HepG2 (cell line): ENCODE data around the gene COL9A1. TPM values are rescaled to one million over a fixed set of nuclear protein-coding genes. Genes with fewer than 3 reads are reported as not detected.

ENCODE experiments used
- KDM4B ChIP-seq: sonication (generic); formaldehyde crosslinking; IDR thresholded peaks from 2 replicates; pipeline ENCODE4 v1.4.0; 2020; ENCODE audit warnings: missing genetic modification reagents
- MED13 ChIP-seq: sonication (generic); formaldehyde crosslinking; IDR thresholded peaks from 2 replicates; pipeline ENCODE4 v1.5.0; 2020; ENCODE audit warnings: missing genetic modification reagents
- MTERF4 ChIP-seq: sonication (generic); formaldehyde crosslinking; IDR thresholded peaks from 2 replicates; pipeline ENCODE4 v1.8.0; 2023; ENCODE audit warnings: mild to moderate bottlenecking, missing genetic modification reagents
- NFE2L1 ChIP-seq: sonication (generic); formaldehyde crosslinking; IDR thresholded peaks from 2 replicates; pipeline ENCODE4 v1.4.0; 2020; ENCODE audit warnings: missing genetic modification reagents, mild to moderate bottlenecking, borderline replicate concordance
- PRDM10 ChIP-seq: sonication (generic); formaldehyde crosslinking; IDR thresholded peaks from 2 replicates; pipeline ENCODE4 v1.4.0; 2020; ENCODE audit warnings: low read depth, missing genetic modification reagents
- RBM22 ChIP-seq: fragments of 200-400 bp; formaldehyde crosslinking; optimal IDR thresholded peaks from 2 replicates; pipeline ENCODE3; 2017; ENCODE audit warnings: mild to moderate bottlenecking, low read length, moderate library complexity
- STAG1 ChIP-seq: sonication (generic); formaldehyde crosslinking; IDR thresholded peaks from 2 replicates; pipeline ENCODE4 v1.4.0; 2020; ENCODE audit warnings: missing genetic modification reagents
- TCF12 ChIP-seq, 2 experiments: fragments of 450-650 bp in 1 of 2; sonication (generic) in 1 of 2; formaldehyde crosslinking in 1 of 2; IDR thresholded peaks; 2 replicates each; pipeline versions ENCODE4 v1.6.1 to v1.8.0; 2017 to 2022; ENCODE audit warnings: antibody characterized with exemption in 1 of 2, mild to moderate bottlenecking in 1 of 2, missing genetic modification reagents in 1 of 2, moderate library complexity in 1 of 2
- ZBTB7A ChIP-seq: sonication (generic); formaldehyde crosslinking; IDR thresholded peaks from 2 replicates; pipeline ENCODE4 v1.8.0; 2022; ENCODE audit warnings: mild to moderate bottlenecking, missing genetic modification reagents
- ZFP90 ChIP-seq: sonication (generic); formaldehyde crosslinking; IDR thresholded peaks from 2 replicates; pipeline ENCODE4 v1.8.0; 2022; ENCODE audit warnings: missing genetic modification reagents, mild to moderate bottlenecking, inconsistent platforms, borderline replicate concordance
- ZKSCAN8 ChIP-seq: IDR thresholded peaks from 2 replicates; pipeline ENCODE4 v1.6.1; 2016; ENCODE audit warnings: borderline replicate concordance, missing genetic modification reagents, missing compliant biosample characterization
- ZNF20 ChIP-seq: sonication (generic); formaldehyde crosslinking; IDR thresholded peaks from 2 replicates; pipeline ENCODE4 v1.4.0; 2020; ENCODE audit warnings: mild to moderate bottlenecking, moderate library complexity, missing genetic modification reagents
- ZNF75D ChIP-seq: sonication (generic); formaldehyde crosslinking; IDR thresholded peaks from 2 replicates; pipeline ENCODE4 v1.8.1; 2023; ENCODE audit warnings: missing genetic modification reagents, mild to moderate bottlenecking, borderline replicate concordance
- polyA plus RNA-seq, 8 experiments: library from polyadenylated mRNA; depleted of rRNA in 3 of 8; stranded (reverse) in 7 of 8; unstranded in 1 of 8; fragments of >200 nt; fragmentation: Illumina TruSeq in 4 of 8; extraction: Trizol in 4 of 8; gene quantifications; 2 replicates each; pipeline versions ENCODE4 v1.2.1 to v1.2.3, GENCODE V29; 2011 to 2016; ENCODE audit warnings: low read depth in 4 of 8, missing spikeins in 1 of 8, mixed read lengths in 1 of 8; ENCODE audit not compliant: insufficient read depth in 1 of 8
- total RNA-seq, 5 experiments: library from RNA; depleted of rRNA; stranded (reverse); fragments of >200 nt; fragmentation: Illumina TruSeq; extraction: Trizol; gene quantifications; 2 replicates each; pipeline ENCODE4 v1.2.3, GENCODE V29; 2016; ENCODE audit warnings: low read depth in 1 of 5
- TF ChIP-seq, protein P1 (sequence below): fragments of 450-650 bp; IDR thresholded peaks from 2 replicates; pipeline ENCODE4 v1.6.1; 2017; ENCODE audit warnings: mild to moderate bottlenecking
- TF ChIP-seq, protein P2 (sequence below): sonication (generic); formaldehyde crosslinking; conservative IDR thresholded peaks from 2 replicates; pipeline ENCODE4 v1.4.0; 2020; ENCODE audit warnings: mild to moderate bottlenecking, missing genetic modification reagents, moderate library complexity
- TF ChIP-seq, protein P3 (sequence below): IDR thresholded peaks from 2 replicates; pipeline ENCODE4 v1.6.1; 2016; ENCODE audit warnings: low read depth

Gene COL9A1
- total and polyA plus RNA-seq, 2 of the 13 experiments (the other 11 are each of a cell fraction or from before 2014, with no cell fraction given): 0.08 TPM; not detected in 1

DNA sequence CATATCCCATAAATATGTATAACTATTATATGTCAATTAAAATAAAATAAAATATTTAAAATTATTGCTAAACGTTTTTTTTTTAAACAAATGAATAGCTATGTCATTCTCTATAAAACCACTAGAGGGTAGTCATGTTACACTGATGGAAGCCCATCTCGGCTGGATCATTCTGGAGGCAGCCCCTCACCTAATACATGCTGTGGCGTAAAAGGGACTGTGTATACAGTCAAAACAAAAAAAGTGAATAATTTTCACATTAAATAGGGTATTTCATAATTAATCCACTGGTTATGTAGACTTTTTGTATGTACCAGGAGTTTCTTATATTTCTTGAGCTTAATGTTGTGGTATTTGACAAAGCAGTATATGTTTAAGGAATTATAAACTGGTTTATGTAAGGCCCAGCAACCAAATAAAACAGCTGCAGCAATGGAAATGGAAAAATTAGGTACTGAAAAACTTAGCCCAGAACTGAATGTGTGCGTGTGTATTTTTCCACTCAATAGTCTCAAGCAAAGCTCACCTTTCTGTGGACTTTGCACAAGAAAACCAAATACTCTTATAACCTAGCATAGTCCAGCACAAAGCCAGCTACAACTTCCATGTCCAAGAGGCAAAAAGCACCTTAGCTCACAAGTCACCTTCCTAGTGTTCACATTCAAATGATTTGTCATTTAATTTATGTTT lies 81.7 kb downstream of the COL9A1 start (continued):
- TF ChIP-seq PRDM10 (CRISPR knock-in tag) (no peak), RBM22 (no peak), ZNF20 (CRISPR knock-in tag) (no peak), KDM4B (no peak), ZNF75D (no peak), MED13 (CRISPR knock-in tag) (no peak), NFE2L1 (CRISPR knock-in tag) (no peak), ZBTB7A (CRISPR knock-in tag) (no peak), MTERF4 (CRISPR knock-in tag) (no peak), ZFP90 (no peak), ZKSCAN8 (0 out of 2 replicates have a peak, but pooled peaks have one; percentile 9), STAG1 (CRISPR knock-in tag) (peak; percentile 75), TCF12 (IDR thresholded peaks at IDR 0.05) (no peak), TCF12 (CRISPR knock-in tag; IDR thresholded peaks at IDR 0.05) (no peak)
- TF ChIP-seq, protein P1, sequence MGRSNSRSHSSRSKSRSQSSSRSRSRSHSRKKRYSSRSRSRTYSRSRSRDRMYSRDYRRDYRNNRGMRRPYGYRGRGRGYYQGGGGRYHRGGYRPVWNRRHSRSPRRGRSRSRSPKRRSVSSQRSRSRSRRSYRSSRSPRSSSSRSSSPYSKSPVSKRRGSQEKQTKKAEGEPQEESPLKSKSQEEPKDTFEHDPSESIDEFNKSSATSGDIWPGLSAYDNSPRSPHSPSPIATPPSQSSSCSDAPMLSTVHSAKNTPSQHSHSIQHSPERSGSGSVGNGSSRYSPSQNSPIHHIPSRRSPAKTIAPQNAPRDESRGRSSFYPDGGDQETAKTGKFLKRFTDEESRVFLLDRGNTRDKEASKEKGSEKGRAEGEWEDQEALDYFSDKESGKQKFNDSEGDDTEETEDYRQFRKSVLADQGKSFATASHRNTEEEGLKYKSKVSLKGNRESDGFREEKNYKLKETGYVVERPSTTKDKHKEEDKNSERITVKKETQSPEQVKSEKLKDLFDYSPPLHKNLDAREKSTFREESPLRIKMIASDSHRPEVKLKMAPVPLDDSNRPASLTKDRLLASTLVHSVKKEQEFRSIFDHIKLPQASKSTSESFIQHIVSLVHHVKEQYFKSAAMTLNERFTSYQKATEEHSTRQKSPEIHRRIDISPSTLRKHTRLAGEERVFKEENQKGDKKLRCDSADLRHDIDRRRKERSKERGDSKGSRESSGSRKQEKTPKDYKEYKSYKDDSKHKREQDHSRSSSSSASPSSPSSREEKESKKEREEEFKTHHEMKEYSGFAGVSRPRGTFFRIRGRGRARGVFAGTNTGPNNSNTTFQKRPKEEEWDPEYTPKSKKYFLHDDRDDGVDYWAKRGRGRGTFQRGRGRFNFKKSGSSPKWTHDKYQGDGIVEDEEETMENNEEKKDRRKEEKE: no peak
- TF ChIP-seq, protein P2, sequence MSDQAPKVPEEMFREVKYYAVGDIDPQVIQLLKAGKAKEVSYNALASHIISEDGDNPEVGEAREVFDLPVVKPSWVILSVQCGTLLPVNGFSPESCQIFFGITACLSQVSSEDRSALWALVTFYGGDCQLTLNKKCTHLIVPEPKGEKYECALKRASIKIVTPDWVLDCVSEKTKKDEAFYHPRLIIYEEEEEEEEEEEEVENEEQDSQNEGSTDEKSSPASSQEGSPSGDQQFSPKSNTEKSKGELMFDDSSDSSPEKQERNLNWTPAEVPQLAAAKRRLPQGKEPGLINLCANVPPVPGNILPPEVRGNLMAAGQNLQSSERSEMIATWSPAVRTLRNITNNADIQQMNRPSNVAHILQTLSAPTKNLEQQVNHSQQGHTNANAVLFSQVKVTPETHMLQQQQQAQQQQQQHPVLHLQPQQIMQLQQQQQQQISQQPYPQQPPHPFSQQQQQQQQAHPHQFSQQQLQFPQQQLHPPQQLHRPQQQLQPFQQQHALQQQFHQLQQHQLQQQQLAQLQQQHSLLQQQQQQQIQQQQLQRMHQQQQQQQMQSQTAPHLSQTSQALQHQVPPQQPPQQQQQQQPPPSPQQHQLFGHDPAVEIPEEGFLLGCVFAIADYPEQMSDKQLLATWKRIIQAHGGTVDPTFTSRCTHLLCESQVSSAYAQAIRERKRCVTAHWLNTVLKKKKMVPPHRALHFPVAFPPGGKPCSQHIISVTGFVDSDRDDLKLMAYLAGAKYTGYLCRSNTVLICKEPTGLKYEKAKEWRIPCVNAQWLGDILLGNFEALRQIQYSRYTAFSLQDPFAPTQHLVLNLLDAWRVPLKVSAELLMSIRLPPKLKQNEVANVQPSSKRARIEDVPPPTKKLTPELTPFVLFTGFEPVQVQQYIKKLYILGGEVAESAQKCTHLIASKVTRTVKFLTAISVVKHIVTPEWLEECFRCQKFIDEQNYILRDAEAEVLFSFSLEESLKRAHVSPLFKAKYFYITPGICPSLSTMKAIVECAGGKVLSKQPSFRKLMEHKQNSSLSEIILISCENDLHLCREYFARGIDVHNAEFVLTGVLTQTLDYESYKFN: 0 out of 2 replicates have a peak, but pooled peaks have one; percentile 37
- TF ChIP-seq, protein P3, sequence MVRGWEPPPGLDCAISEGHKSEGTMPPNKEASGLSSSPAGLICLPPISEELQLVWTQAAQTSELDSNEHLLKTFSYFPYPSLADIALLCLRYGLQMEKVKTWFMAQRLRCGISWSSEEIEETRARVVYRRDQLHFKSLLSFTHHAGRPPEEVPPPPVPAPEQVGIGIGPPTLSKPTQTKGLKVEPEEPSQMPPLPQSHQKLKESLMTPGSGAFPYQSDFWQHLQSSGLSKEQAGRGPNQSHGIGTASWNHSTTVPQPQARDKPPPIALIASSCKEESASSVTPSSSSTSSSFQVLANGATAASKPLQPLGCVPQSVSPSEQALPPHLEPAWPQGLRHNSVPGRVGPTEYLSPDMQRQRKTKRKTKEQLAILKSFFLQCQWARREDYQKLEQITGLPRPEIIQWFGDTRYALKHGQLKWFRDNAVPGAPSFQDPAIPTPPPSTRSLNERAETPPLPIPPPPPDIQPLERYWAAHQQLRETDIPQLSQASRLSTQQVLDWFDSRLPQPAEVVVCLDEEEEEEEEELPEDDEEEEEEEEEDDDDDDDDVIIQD (CRISPR knock-in tag): no peak
